Osteoblast (primary cell): Measurements from ENCODE around the gene PLCB2. TPM values are rescaled to one million over a fixed set of nuclear protein-coding genes. Genes with fewer than 3 reads are reported as not detected.
A peak's percentile ranks its signal among the peaks of the same experiment; 100 is the strongest.

Experiments
- DNase-seq: peaks from one replicate; pipeline ENCODE4 v3.0.0; 2011; ENCODE audit warnings: low spot score, mixed read lengths; ENCODE audit not compliant: insufficient read length; ENCODE audit errors: missing footprints
- H2AFZ ChIP-seq: 2 replicates; pipeline ENCODE4 v1.6.0; 2011; ENCODE audit warnings: mild to moderate bottlenecking, low read length
- H3K27ac ChIP-seq: 2 replicates; pipeline ENCODE4 v1.5.1; 2011; ENCODE audit warnings: mild to moderate bottlenecking, low read depth, low read length, moderate library complexity
- H3K27me3 ChIP-seq: 2 replicates; pipeline ENCODE4 v1.6.0; 2012; ENCODE audit warnings: mild to moderate bottlenecking, control low read depth, inconsistent platforms, low read length, moderate library complexity; ENCODE audit not compliant: insufficient read depth
- H3K36me3 ChIP-seq: 2 replicates; pipeline ENCODE4 v1.5.1; 2011; ENCODE audit warnings: mild to moderate bottlenecking, low read length, control low read depth, moderate library complexity; ENCODE audit not compliant: insufficient read depth
- H3K4me1 ChIP-seq: 2 replicates; pipeline ENCODE4 v1.5.1; 2011; ENCODE audit warnings: mild to moderate bottlenecking, low read length, control low read depth, moderate library complexity; ENCODE audit not compliant: insufficient read depth
- H3K4me2 ChIP-seq: 2 replicates; pipeline ENCODE4 v1.6.0; 2011; ENCODE audit warnings: mild to moderate bottlenecking, low read length; ENCODE audit not compliant: insufficient read depth
- H3K4me3 ChIP-seq: fragments of 200-600 bp; sonication (generic); 3 replicates; pipeline ENCODE4 v1.5.1; 2012; ENCODE audit warnings: mild to moderate bottlenecking, low read length, inconsistent platforms; ENCODE audit not compliant: insufficient read depth
- H3K79me2 ChIP-seq: 2 replicates; pipeline ENCODE4 v1.6.0; 2012; ENCODE audit warnings: mild to moderate bottlenecking, low read length, control low read depth, inconsistent platforms; ENCODE audit not compliant: insufficient read depth
- H3K9me3 ChIP-seq: 2 replicates; pipeline ENCODE4 v1.5.1; 2011; ENCODE audit warnings: low read depth, low read length, control low read depth
- H4K20me1 ChIP-seq: 2 replicates; pipeline ENCODE4 v1.6.0; 2012; ENCODE audit warnings: mild to moderate bottlenecking, low read length, control low read depth; ENCODE audit not compliant: insufficient read depth
- total RNA-seq: library from RNA; depleted of rRNA; stranded (reverse); fragments of >200 nt; gene quantifications from 2 replicates; pipeline ENCODE4 v1.2.3, GENCODE V29; 2012
- TF ChIP-seq, protein P1 (sequence below): IDR thresholded peaks from 2 replicates; pipeline ENCODE4 v1.5.1; 2011; ENCODE audit warnings: mild to moderate bottlenecking, low read depth, low read length, moderate library complexity; ENCODE audit errors: extremely low read depth

PLCB2 gene
- total RNA-seq, 1 donor = under 0.01 TPM

DNA sequence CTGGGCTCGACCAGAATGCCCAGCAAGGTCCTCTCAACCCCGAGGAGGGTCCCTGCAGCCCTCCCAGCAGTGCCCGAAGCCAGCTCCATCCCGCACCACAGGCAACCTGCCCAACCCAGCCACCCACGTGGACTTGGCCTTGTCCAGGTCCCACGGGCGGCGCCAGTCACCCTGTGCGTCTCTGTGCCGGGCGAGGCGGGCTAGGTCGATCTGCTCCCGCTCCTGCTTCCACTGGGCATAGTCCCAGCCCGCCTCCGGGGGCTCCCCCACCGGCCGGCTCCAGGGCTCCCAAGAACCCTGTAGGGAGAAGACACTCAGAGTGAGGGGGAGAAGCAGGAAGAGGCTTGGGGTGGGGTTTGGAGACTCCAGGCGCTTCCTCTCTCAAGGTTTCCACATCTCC is 29.9 kb upstream of the PLCB2 start:
- Histone ChIP-seq H3K4me2 (peak overlapping the region; percentile 77), H3K79me2 (peaks cover 25% of the 10 kb centered on the region), H3K36me3 (peaks cover 14% of the 10 kb centered on the region), H3K27ac (peak overlapping the region; percentile 99), H2AFZ (no peak overlapping the region), H3K27me3 (no peaks in the 10 kb centered on the region), H3K4me3 (peak overlapping the region; percentile 63), H4K20me1 (no peaks in the 10 kb centered on the region), H3K4me1 (peaks cover 72% of the 10 kb centered on the region), H3K9me3 (no peaks in the 10 kb centered on the region)
- TF ChIP-seq, protein P1, sequence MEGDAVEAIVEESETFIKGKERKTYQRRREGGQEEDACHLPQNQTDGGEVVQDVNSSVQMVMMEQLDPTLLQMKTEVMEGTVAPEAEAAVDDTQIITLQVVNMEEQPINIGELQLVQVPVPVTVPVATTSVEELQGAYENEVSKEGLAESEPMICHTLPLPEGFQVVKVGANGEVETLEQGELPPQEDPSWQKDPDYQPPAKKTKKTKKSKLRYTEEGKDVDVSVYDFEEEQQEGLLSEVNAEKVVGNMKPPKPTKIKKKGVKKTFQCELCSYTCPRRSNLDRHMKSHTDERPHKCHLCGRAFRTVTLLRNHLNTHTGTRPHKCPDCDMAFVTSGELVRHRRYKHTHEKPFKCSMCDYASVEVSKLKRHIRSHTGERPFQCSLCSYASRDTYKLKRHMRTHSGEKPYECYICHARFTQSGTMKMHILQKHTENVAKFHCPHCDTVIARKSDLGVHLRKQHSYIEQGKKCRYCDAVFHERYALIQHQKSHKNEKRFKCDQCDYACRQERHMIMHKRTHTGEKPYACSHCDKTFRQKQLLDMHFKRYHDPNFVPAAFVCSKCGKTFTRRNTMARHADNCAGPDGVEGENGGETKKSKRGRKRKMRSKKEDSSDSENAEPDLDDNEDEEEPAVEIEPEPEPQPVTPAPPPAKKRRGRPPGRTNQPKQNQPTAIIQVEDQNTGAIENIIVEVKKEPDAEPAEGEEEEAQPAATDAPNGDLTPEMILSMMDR = no peak
- no peak for DNase-seq

DNA sequence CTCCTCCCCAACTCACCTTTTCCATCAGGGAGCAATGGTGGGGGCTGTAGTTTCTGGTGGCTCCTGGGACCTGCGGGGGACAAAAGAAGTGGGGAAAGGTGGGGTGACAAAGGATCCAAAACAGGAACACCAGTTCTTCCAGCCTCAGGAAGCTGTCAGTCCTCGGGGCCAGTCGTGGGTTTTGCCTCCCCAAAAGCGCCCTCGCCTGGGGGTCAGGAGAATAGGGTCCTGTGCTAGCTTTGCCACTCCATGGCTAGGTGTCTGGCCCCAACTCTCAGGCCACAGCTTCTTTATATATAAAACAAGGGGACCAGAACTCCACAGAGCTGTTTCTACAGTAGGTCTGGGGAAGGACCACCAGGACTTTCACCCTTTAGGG is 29.0 kb upstream of the PLCB2 start:
- TF ChIP-seq, protein P1 = no peak
- Histone ChIP-seq H2AFZ (no peak overlapping the region), H3K9me3 (no peaks in the 10 kb centered on the region), H3K36me3 (peaks cover 14% of the 10 kb centered on the region), H3K27me3 (no peaks in the 10 kb centered on the region), H4K20me1 (no peaks in the 10 kb centered on the region), H3K79me2 (peaks cover 25% of the 10 kb centered on the region), H3K4me2 (no peak overlapping the region), H3K4me1 (peaks cover 66% of the 10 kb centered on the region), H3K4me3 (no peak overlapping the region), H3K27ac (peak overlapping the region; percentile 23)
- peak; percentile 50 for DNase-seq

DNA sequence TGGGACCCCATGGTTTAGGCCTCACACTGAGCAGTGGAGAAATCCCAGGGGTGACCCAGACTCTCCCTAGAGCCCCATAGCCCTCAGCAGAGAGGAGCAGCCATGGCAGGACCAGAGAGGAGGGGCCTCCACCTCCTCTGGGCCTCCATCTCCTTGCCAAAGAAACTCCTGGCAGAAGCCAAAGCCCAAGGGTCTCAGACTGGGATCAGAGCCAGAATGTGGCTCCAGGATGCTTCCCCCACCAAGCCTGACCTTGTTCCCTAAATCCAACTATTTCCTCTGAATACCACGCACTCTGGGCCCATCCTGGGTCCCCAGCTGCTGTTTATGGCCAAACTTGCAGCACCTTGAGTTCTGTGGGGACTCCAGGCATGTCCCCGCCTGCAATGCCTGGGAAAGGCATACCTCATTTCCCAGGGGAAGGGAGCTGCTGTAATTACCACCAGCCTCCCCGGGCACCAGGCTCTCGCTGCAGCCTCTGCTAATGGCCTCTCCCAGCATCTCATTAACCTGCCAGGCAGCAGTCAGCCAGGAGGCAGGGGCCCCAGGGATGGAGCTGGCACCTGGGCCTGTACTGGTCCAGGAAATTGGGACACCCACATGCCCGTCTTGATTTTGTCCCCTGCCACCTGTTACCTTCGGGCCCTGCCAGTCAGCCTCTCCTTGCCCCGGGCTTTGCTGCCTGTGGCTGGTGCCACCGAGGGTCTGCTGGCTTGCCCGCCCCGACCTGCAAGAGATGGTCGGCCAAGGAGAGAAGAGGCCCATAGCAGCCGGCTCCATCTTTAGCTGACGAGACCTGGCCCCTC is 28.4 kb upstream of the PLCB2 start:
- peaks cover 25% of the 10 kb centered on the region for H3K79me2 ChIP-seq
- TF ChIP-seq, protein P1 = no peak
- H3K4me1 ChIP-seq = peaks cover 60% of the 10 kb centered on the region
- H3K4me3 ChIP-seq = no peak overlapping the region
- H3K4me2 ChIP-seq = no peak overlapping the region
- H4K20me1 ChIP-seq = no peaks in the 10 kb centered on the region
- H3K36me3 ChIP-seq = peaks cover 14% of the 10 kb centered on the region
- peak; percentile 73 for DNase-seq
- H3K27me3 ChIP-seq = no peaks in the 10 kb centered on the region
- H3K9me3 ChIP-seq = no peaks in the 10 kb centered on the region
- H3K27ac ChIP-seq = peak overlapping the region; percentile 23
- no peak overlapping the region for H2AFZ ChIP-seq

DNA sequence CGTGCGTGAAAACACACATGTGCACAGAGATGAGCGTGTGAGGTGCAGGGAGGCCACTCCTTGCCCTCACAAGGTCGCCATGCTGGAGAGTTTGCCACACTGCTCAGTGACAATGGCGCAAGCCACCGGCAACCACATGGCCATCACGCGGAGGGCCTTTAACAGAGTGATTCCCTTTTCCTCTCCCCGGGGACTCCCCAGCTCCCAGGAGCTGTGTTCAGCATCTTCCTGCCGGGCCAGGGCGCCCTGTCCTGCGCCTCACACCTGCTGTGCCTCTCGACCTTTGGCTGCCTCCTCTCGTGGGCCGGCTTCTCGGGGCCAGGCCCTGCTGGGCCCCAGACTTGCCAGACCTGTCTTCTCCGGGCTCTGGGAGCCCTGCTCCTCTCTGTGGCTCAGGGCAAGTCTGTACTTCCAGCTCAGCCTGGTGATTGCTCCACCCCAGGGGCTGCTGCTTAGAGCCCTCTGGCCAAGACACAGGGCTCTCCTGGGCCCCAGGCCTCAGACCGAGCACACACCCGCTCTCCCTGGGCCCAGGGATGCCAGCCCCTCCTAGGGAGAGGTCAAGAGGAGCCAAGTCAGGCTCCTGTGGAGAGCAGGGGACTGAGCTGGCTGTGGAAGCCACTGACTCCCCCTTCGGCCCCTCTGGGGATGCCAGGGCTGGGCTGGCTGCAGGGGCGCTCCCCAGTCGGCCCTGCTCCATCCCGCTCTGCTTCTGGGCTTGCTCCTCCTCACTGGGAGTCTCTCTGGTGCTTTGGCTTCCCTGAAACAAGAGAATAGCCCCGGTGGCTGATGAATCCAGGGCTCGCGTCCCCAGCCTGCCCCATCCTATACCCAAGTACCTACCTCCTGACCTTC is 27.4 kb upstream of the PLCB2 start:
- Histone ChIP-seq H4K20me1 (no peaks in the 10 kb centered on the region), H3K9me3 (no peaks in the 10 kb centered on the region), H3K79me2 (peaks cover 25% of the 10 kb centered on the region), H3K4me2 (no peak overlapping the region), H3K27ac (peak overlapping the region; percentile 82), H2AFZ (no peak overlapping the region), H3K4me3 (no peak overlapping the region), H3K4me1 (peaks cover 55% of the 10 kb centered on the region), H3K36me3 (peaks cover 14% of the 10 kb centered on the region), H3K27me3 (no peaks in the 10 kb centered on the region)
- TF ChIP-seq, protein P1 = no peak
- DNase-seq = peak; percentile 81
